AG09309 (cell line): ENCODE data around the gene SLC50A1.

Source experiments
- DNase-seq: peaks from one replicate; pipeline ENCODE4 v3.0.0-alpha.2; 2010; ENCODE audit warnings: low read depth
- H3K4me3 ChIP-seq: 2 replicates; pipeline ENCODE4 v1.5.1; 2011; ENCODE audit warnings: mild to moderate bottlenecking, low read depth, low read length, moderate library complexity; ENCODE audit not compliant: control insufficient read depth
- TF ChIP-seq, protein P1 (sequence below): IDR thresholded peaks from 2 replicates; pipeline ENCODE4 v1.5.1; 2011; ENCODE audit warnings: mild to moderate bottlenecking, low read depth, low read length, inconsistent platforms; ENCODE audit not compliant: insufficient read depth, control insufficient read depth; ENCODE audit errors: missing control alignments

Gene SLC50A1

DNA sequence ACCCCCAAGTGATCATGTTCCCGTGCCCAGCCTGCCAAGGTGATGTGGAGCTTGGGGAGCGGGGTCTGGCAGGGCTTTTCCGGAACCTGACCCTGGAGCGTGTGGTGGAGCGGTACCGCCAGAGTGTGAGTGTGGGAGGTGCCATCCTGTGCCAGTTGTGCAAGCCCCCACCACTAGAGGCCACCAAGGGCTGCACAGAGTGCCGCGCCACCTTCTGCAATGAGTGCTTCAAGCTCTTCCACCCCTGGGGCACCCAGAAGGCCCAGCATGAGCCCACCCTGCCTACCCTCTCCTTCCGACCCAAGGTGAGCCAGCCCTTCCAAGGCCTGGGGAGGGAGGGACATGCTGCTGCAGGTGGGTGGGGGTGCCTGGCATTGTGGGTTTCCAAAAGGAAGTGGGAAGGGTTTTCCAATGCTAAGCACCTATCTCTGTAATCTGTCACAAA, 40.3 kb downstream of the SLC50A1 start:
- no peak for DNase-seq
- TF ChIP-seq, protein P1, sequence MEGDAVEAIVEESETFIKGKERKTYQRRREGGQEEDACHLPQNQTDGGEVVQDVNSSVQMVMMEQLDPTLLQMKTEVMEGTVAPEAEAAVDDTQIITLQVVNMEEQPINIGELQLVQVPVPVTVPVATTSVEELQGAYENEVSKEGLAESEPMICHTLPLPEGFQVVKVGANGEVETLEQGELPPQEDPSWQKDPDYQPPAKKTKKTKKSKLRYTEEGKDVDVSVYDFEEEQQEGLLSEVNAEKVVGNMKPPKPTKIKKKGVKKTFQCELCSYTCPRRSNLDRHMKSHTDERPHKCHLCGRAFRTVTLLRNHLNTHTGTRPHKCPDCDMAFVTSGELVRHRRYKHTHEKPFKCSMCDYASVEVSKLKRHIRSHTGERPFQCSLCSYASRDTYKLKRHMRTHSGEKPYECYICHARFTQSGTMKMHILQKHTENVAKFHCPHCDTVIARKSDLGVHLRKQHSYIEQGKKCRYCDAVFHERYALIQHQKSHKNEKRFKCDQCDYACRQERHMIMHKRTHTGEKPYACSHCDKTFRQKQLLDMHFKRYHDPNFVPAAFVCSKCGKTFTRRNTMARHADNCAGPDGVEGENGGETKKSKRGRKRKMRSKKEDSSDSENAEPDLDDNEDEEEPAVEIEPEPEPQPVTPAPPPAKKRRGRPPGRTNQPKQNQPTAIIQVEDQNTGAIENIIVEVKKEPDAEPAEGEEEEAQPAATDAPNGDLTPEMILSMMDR = no peak
- no peak overlapping the region for H3K4me3 ChIP-seq

GRCh38 chr1:155176544-155177071, 41.0 kb downstream of the SLC50A1 start:
- TF ChIP-seq, protein P1 = peak; percentile 91
- no peak for DNase-seq
- no peak overlapping the region for H3K4me3 ChIP-seq

GRCh38 chr1:155177192-155177917, 41.7 kb downstream of the SLC50A1 start:
- TF ChIP-seq, protein P1 = no peak
- no peak overlapping the region for H3K4me3 ChIP-seq
- DNase-seq = no peak

DNA sequence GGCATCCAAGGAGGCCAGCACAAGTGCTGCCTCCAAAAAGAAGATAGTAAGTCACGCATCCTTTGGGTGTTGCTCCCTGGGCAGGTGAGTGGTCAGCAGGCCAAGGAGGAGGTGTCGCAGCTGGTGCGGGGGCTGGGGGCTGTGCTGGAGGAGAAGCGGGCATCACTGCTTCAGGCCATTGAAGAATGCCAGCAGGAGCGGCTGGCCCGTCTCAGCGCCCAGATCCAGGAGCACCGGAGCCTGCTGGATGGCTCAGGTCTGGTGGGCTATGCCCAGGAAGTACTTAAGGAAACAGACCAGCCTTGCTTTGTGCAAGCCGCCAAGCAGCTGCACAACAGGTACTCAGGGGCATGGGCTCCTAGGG, 42.2 kb downstream of the SLC50A1 start:
- TF ChIP-seq, protein P1 = no peak
- no peak overlapping the region for H3K4me3 ChIP-seq
- DNase-seq = no peak

GRCh38 chr1:155178441-155179111, 42.9 kb downstream of the SLC50A1 start:
- DNase-seq = no peak
- TF ChIP-seq, protein P1 = no peak
- H3K4me3 ChIP-seq = no peak overlapping the region

DNA sequence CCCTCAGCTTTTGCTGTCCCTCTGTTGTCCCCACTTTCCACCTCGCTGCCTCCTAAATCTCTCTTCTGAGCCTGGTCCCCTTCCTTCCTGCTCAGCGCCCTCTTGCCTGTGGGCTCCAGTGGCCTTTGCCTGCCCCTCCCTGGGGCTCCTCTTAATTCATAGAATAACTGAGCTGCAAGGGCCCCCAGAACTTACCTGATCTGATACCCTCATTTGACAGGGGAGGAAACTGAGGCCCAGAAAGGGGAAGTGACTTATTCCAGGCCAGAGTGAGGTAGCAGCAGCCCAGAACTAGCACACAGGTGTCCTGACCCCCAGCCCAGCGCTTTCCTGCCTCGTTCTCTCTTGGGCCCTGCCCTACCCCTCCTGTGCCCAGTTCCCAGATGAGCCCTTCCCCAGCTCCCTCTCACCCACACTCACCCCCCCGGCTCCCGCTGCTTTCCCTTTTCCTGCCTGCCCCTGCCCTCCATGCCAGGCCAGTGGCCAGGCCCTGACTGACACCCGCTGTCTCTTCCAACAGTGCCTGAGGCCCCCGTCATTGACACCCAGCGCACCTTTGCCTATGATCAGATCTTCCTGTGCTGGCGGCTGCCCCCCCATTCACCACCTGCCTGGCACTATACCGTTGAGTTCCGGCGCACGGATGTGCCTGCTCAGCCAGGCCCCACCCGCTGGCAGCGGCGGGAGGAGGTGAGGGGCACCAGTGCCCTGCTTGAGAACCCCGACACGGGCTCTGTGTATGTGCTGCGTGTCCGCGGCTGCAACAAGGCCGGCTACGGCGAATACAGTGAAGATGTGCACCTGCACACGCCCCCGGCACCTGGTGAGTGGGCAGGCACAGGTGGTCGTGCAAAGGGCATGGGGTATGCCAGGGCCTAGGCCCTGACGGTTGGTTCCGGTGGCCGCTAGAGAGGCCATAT, 43.7 kb downstream of the SLC50A1 start:
- TF ChIP-seq, protein P1 = no peak
- H3K4me3 ChIP-seq = no peak overlapping the region
- no peak for DNase-seq
